HG03469 (cell line): ENCODE data around the gene ERICH6B.

Source experiments
- ATAC-seq: cut with Tn5 transposase; IDR thresholded peaks from one replicate; pipeline ENCODE4 v1.9.1; 2021; ENCODE audit warnings: mild to moderate bottlenecking, moderate library complexity, moderate number of reproducible peaks; ENCODE audit not compliant: unreplicated experiment

The ERICH6B gene

GRCh38 chr13:45545686-45546409 lies 69.7 kb downstream of the ERICH6B start:
- no peak for ATAC-seq

- no peak for ATAC-seq
Observed at GRCh38 chr13:45544520-45544919, 71.0 kb downstream of the ERICH6B start.

- ATAC-seq, result no peak
Observed at GRCh38 chr13:45542878-45543277, 72.7 kb downstream of the ERICH6B start.

- no peak for ATAC-seq
Observed at GRCh38 chr13:45542391-45542790, 73.1 kb downstream of the ERICH6B start.

- ATAC-seq, result no peak
Observed at GRCh38 chr13:45541806-45542205, 73.7 kb downstream of the ERICH6B start.

GRCh38 chr13:45540864-45541263 lies 74.7 kb downstream of the ERICH6B start:
- no peak for ATAC-seq

- no peak for ATAC-seq
Observed at GRCh38 chr13:45540195-45540594, 75.3 kb downstream of the ERICH6B start.

GRCh38 chr13:45538382-45538781 lies 77.2 kb downstream of the ERICH6B start:
- no peak for ATAC-seq

- no peak for ATAC-seq
Observed at GRCh38 chr13:45537516-45537915, 78.0 kb downstream of the ERICH6B start.

- no peak for ATAC-seq
Observed at GRCh38 chr13:45536224-45536623, 79.3 kb downstream of the ERICH6B start.

- ATAC-seq, result no peak
Observed at GRCh38 chr13:45534604-45535003, 80.9 kb downstream of the ERICH6B start.

- no peak for ATAC-seq
Observed at GRCh38 chr13:45529758-45530157, 85.8 kb downstream of the ERICH6B start.

GRCh38 chr13:45527699-45528462 lies 87.7 kb downstream of the ERICH6B start:
- no peak for ATAC-seq

GRCh38 chr13:45522571-45522970 lies 93.0 kb downstream of the ERICH6B start:
- no peak for ATAC-seq

GRCh38 chr13:45521297-45521696 lies 94.2 kb downstream of the ERICH6B start:
- no peak for ATAC-seq

- ATAC-seq, result no peak
Observed at GRCh38 chr13:45519493-45519892, 96.0 kb downstream of the ERICH6B start.

GRCh38 chr13:45518525-45519245 lies 96.9 kb downstream of the ERICH6B start:
- ATAC-seq, result no peak

- no peak for ATAC-seq
Observed at GRCh38 chr13:45516757-45517156, 98.8 kb downstream of the ERICH6B start.

GRCh38 chr13:45512098-45512496 lies 103.4 kb downstream of the ERICH6B start:
- ATAC-seq, result no peak

GRCh38 chr13:45511310-45512097 lies 104.0 kb downstream of the ERICH6B start:
- no peak for ATAC-seq

- ATAC-seq, result no peak
Observed at GRCh38 chr13:45510672-45511071, 104.9 kb downstream of the ERICH6B start.
